Measurements from ENCODE around the gene RHBDL2. TPM values are rescaled to one million over a fixed set of nuclear protein-coding genes. Genes with fewer than 3 reads are reported as not detected.

RHBDL2 gene
- total and polyA plus RNA-seq, 9 of the 15 experiments (the other 6 are each of a cell fraction or from before 2014, with no cell fraction given), result not detected

GRCh38 chr1:38990738-38991637 is 49.4 kb upstream of the RHBDL2 start, which contains the start of gene AKIRIN1 (continued):
- TF ChIP-seq ZNF407 (IDR thresholded peaks at IDR 0.05; ENCODE audit: low read depth) (no peak), ZEB2 (IDR thresholded peaks at IDR 0.05) (no peak), ZNF347 (CRISPR knock-in tag; IDR thresholded peaks at IDR 0.05; ENCODE audit: low read depth) (no peak), SMAD1 (IDR thresholded peaks at IDR 0.05; ENCODE audit: low read depth, low read length, partially characterized antibody) (peak; percentile 87), PATZ1 (CRISPR knock-in tag; IDR thresholded peaks at IDR 0.05; ENCODE audit: borderline replicate concordance) (no peak), DPF2 (IDR thresholded peaks at IDR 0.05) (peak; percentile 60; the same call in 1 of the 2 replicates), ZNF583 (CRISPR knock-in tag; IDR thresholded peaks at IDR 0.05) (peak; percentile 72; the same call in 1 of the 2 replicates), ZNF324 (CRISPR knock-in tag; IDR thresholded peaks at IDR 0.05) (no peak), PCBP2 (IDR thresholded peaks at IDR 0.05; ENCODE audit: low read depth, low read length, poor library complexity, severe bottlenecking) (no peak), RUNX1 (IDR thresholded peaks at IDR 0.05; ENCODE audit: low read depth) (no peak), U2AF1 (optimal IDR thresholded peaks at IDR 0.05; ENCODE audit: low read depth, low read length) (peak; percentile 96), MNT (conservative IDR thresholded peaks at IDR 0.05) (peak in 1 of 2 experiments; percentile 82; a peak in 2 of 4 replicates), ARHGAP35 (IDR thresholded peaks at IDR 0.05; ENCODE audit: partially characterized antibody) (no peak), PHB (CRISPR knock-in tag; IDR thresholded peaks at IDR 0.05) (no peak), CHD1 (IDR thresholded peaks at IDR 0.05; ENCODE audit: low read length) (peak; percentile 61), EZH2 (IDR thresholded peaks at IDR 0.05; ENCODE audit: borderline replicate concordance, low read depth, low read length) (no peak)

Measured in K562 (cell line).